NCI-H1048 (cell line): ENCODE data around the gene RAB3B.
"Not testable (repeated sequence)": the region's sequence is repeated elsewhere in the genome, so short reads cannot be mapped to it uniquely, and the experiment has no call there.

Experiments used
- DNase-seq: peaks from one replicate; lab custom pipeline; 2025; lab: John Stamatoyannopoulos, UW

The RAB3B gene

GRCh38 chr1:51989582-51990477, 670 bp downstream of the RAB3B start:
- DNase-seq = no peak

GRCh38 chr1:51988254-51988653, 2.2 kb downstream of the RAB3B start:
- DNase-seq = no peak

- DNase-seq = no peak
Observed at GRCh38 chr1:51986718-51987117, 3.8 kb downstream of the RAB3B start.

- DNase-seq = no peak
Observed at GRCh38 chr1:51982161-51982560, 8.3 kb downstream of the RAB3B start.

GRCh38 chr1:51981555-51981954, 8.9 kb downstream of the RAB3B start:
- no peak for DNase-seq

GRCh38 chr1:51978099-51978498, 12.4 kb downstream of the RAB3B start:
- no peak for DNase-seq

GRCh38 chr1:51976846-51977602, 13.5 kb downstream of the RAB3B start:
- DNase-seq = no peak

GRCh38 chr1:51973587-51974474, 16.7 kb downstream of the RAB3B start:
- no peak for DNase-seq

- DNase-seq = no peak
Observed at GRCh38 chr1:51969038-51969705, 21.3 kb downstream of the RAB3B start.

- no peak for DNase-seq
Observed at GRCh38 chr1:51968632-51969031, 21.9 kb downstream of the RAB3B start.

GRCh38 chr1:51967213-51967791, 23.2 kb downstream of the RAB3B start:
- not testable (repeated sequence) for DNase-seq

- no peak for DNase-seq
Observed at GRCh38 chr1:51966559-51966958, 23.9 kb downstream of the RAB3B start.

GRCh38 chr1:51964309-51964696, 26.2 kb downstream of the RAB3B start:
- DNase-seq = no peak

- no peak for DNase-seq
Observed at GRCh38 chr1:51963592-51964308, 26.8 kb downstream of the RAB3B start.

- no peak for DNase-seq
Observed at GRCh38 chr1:51962486-51963356, 27.8 kb downstream of the RAB3B start.

- no peak for DNase-seq
Observed at GRCh38 chr1:51961954-51962353, 28.5 kb downstream of the RAB3B start.

GRCh38 chr1:51961231-51961630, 29.3 kb downstream of the RAB3B start:
- DNase-seq = no peak

GRCh38 chr1:51960262-51960661, 30.2 kb downstream of the RAB3B start:
- DNase-seq = no peak

- no peak for DNase-seq
Observed at GRCh38 chr1:51958824-51959223, 31.7 kb downstream of the RAB3B start.

- no peak for DNase-seq
Observed at GRCh38 chr1:51957618-51958017, 32.9 kb downstream of the RAB3B start.
